ENCODE measurements around the gene SLC6A17.

DNA sequence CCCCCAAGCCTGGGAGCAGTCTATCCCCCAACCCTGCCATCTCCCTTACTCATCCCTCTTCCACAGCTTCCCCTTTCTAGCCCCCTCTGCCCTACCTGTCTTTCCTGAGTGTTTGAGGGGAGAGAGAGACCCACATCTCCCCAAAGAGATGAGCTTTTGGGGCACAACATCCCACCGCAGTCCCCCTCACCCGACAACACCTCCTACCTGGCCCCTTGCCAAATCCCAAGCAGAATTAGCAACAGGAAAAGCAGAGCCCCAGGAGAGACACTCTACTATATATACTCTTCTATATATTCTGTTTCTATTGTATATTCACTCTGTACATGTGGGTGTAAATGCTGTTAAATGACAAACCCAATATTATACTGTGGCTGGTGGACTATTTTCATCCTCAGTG, 49.9 kb downstream of the SLC6A17 start:
- TF ChIP-seq EZH2 (IDR thresholded peaks at IDR 0.05; ENCODE audit: borderline replicate concordance, insufficient read depth, low read depth, low read length, poor library complexity, severe bottlenecking) = no peak
- TF ChIP-seq, protein P1, sequence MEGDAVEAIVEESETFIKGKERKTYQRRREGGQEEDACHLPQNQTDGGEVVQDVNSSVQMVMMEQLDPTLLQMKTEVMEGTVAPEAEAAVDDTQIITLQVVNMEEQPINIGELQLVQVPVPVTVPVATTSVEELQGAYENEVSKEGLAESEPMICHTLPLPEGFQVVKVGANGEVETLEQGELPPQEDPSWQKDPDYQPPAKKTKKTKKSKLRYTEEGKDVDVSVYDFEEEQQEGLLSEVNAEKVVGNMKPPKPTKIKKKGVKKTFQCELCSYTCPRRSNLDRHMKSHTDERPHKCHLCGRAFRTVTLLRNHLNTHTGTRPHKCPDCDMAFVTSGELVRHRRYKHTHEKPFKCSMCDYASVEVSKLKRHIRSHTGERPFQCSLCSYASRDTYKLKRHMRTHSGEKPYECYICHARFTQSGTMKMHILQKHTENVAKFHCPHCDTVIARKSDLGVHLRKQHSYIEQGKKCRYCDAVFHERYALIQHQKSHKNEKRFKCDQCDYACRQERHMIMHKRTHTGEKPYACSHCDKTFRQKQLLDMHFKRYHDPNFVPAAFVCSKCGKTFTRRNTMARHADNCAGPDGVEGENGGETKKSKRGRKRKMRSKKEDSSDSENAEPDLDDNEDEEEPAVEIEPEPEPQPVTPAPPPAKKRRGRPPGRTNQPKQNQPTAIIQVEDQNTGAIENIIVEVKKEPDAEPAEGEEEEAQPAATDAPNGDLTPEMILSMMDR (IDR thresholded peaks at IDR 0.05) = no peak
